ENCODE measurements around the gene ZNF254. TPM values are rescaled to one million over a fixed set of nuclear protein-coding genes. Genes with fewer than 3 reads are reported as not detected.
"Not testable (repeated sequence)": the region's sequence is repeated elsewhere in the genome, so short reads cannot be mapped to it uniquely, and the experiment has no call there.

The ZNF254 gene
- polyA plus RNA-seq (2013): 15.1 and 16.5 TPM in 2 replicates

- Histone ChIP-seq H3K27me3 (ENCODE audit: insufficient read depth, low read length) (no peaks in the 10 kb centered on the region), H4K91ac (ENCODE audit: low read depth, low read length) (peak within 1 kb of the TSS; percentile 92), H4K8ac (ENCODE audit: low read depth, low read length) (peak within 1 kb of the TSS; percentile 92), H3K14ac (ENCODE audit: low read length) (peak within 1 kb of the TSS; percentile 93), H3K4ac (ENCODE audit: low read depth, low read length) (peak within 1 kb of the TSS; percentile 53), H3K79me2 (ENCODE audit: control insufficient read depth, insufficient read depth, low read length, poor library complexity) (peaks cover 4% of the 10 kb centered on the region), H3K36me3 (ENCODE audit: control insufficient read depth in 1 of 2, insufficient read depth in 2 of 2, low read length in 2 of 2) (peaks cover 3 to 5% of the 10 kb centered on the region in 2 experiments), H3K9ac (ENCODE audit: low read length) (peak within 1 kb of the TSS; percentile 100), H3K4me2 (ENCODE audit: low read length) (peak within 1 kb of the TSS; percentile 68), H3K4me1 (ENCODE audit: control insufficient read depth in 1 of 2, insufficient read depth in 2 of 2, low read length in 2 of 2) (no peaks in the 10 kb centered on the region), H2BK12ac (ENCODE audit: low read length) (no peak within 1 kb of the TSS), H3K4me3 (ENCODE audit: low read depth, low read length) (peak within 1 kb of the TSS; percentile 94), H3K79me1 (ENCODE audit: low read length) (peaks cover 5% of the 10 kb centered on the region), H2AK5ac (ENCODE audit: low read length) (peak within 1 kb of the TSS; percentile 9), H2AFZ (ENCODE audit: insufficient read depth, low read length, poor library complexity) (no peak within 1 kb of the TSS), H3K27ac (ENCODE audit: low read depth, low read length) (peak within 1 kb of the TSS; percentile 84), H3K23ac (ENCODE audit: low read length) (no peak within 1 kb of the TSS), H3K9me3 (ENCODE audit: insufficient read depth, low read depth, low read length) (no peaks in the 10 kb centered on the region), H2BK120ac (ENCODE audit: insufficient read depth, low read length, poor library complexity) (peak within 1 kb of the TSS; percentile 10), H2BK5ac (ENCODE audit: low read depth, low read length, poor library complexity) (peak within 1 kb of the TSS; percentile 92), H4K12ac (ENCODE audit: low read depth, low read length) (peak within 1 kb of the TSS; percentile 34), H3K18ac (ENCODE audit: low read length) (peak within 1 kb of the TSS; percentile 87)
- WGBS (ENCODE audit: extremely low coverage, insufficient coverage, insufficient read length): no CpG with 5 or more reads among the region's 23 CpGs
- DNase-seq: peak; percentile 93 to 96
Measured at GRCh38 chr19:24086974-24087595, at the start of gene ZNF254. ZNF254 (plus strand) TSS chr19:24087187; CDS start chr19:24087308, 121 bp downstream.

GRCh38 chr19:24040621-24041020 lies 46.4 kb upstream of the ZNF254 start:
- Histone ChIP-seq H3K4ac (ENCODE audit: low read depth, low read length) (no peak overlapping the region), H3K27ac (ENCODE audit: low read depth, low read length) (no peak overlapping the region), H2BK12ac (ENCODE audit: low read length) (no peak overlapping the region), H2BK120ac (ENCODE audit: insufficient read depth, low read length, poor library complexity) (no peak overlapping the region), H3K4me2 (ENCODE audit: low read length) (no peak overlapping the region), H3K79me1 (ENCODE audit: low read length) (no peaks in the 10 kb centered on the region), H3K36me3 (ENCODE audit: control insufficient read depth in 1 of 2, insufficient read depth in 2 of 2, low read length in 2 of 2) (peaks cover 8 to 15% of the 10 kb centered on the region in 2 experiments), H4K12ac (ENCODE audit: low read depth, low read length) (no peak overlapping the region), H3K4me1 (ENCODE audit: control insufficient read depth in 1 of 2, insufficient read depth in 2 of 2, low read length in 2 of 2) (no peaks in the 10 kb centered on the region), H2AFZ (ENCODE audit: insufficient read depth, low read length, poor library complexity) (no peak overlapping the region), H3K27me3 (ENCODE audit: insufficient read depth, low read length) (no peaks in the 10 kb centered on the region), H2AK5ac (ENCODE audit: low read length) (no peak overlapping the region), H3K14ac (ENCODE audit: low read length) (no peak overlapping the region), H3K4me3 (ENCODE audit: low read depth, low read length) (no peak overlapping the region), H3K18ac (ENCODE audit: low read length) (no peak overlapping the region), H4K91ac (ENCODE audit: low read depth, low read length) (no peak overlapping the region), H4K8ac (ENCODE audit: low read depth, low read length) (no peak overlapping the region), H3K9me3 (ENCODE audit: insufficient read depth, low read depth, low read length) (no peaks in the 10 kb centered on the region), H3K9ac (ENCODE audit: low read length) (no peak overlapping the region), H2BK5ac (ENCODE audit: low read depth, low read length, poor library complexity) (no peak overlapping the region), H3K79me2 (ENCODE audit: control insufficient read depth, insufficient read depth, low read length, poor library complexity) (peaks cover 5% of the 10 kb centered on the region), H3K23ac (ENCODE audit: low read length) (no peak overlapping the region)
- no CpG with 5 or more reads among the region's 3 CpGs for WGBS (ENCODE audit: extremely low coverage, insufficient coverage, insufficient read length)
- DNase-seq: no peak

- not testable (repeated sequence) for H3K4me2 ChIP-seq (ENCODE audit: low read length); H3K9ac ChIP-seq (ENCODE audit: low read length); H3K4me1 ChIP-seq (ENCODE audit: control insufficient read depth in 1 of 2, insufficient read depth in 2 of 2, low read length in 2 of 2); DNase-seq; H3K79me1 ChIP-seq (ENCODE audit: low read length); H2BK12ac ChIP-seq (ENCODE audit: low read length); H2AK5ac ChIP-seq (ENCODE audit: low read length); H4K12ac ChIP-seq (ENCODE audit: low read depth, low read length); H3K27ac ChIP-seq (ENCODE audit: low read depth, low read length); H3K4ac ChIP-seq (ENCODE audit: low read depth, low read length); H3K4me3 ChIP-seq (ENCODE audit: low read depth, low read length); H4K91ac ChIP-seq (ENCODE audit: low read depth, low read length); H3K14ac ChIP-seq (ENCODE audit: low read length); H3K27me3 ChIP-seq (ENCODE audit: insufficient read depth, low read length); H2BK120ac ChIP-seq (ENCODE audit: insufficient read depth, low read length, poor library complexity); H3K18ac ChIP-seq (ENCODE audit: low read length); H3K9me3 ChIP-seq (ENCODE audit: insufficient read depth, low read depth, low read length); H2AFZ ChIP-seq (ENCODE audit: insufficient read depth, low read length, poor library complexity); H3K79me2 ChIP-seq (ENCODE audit: control insufficient read depth, insufficient read depth, low read length, poor library complexity); H4K8ac ChIP-seq (ENCODE audit: low read depth, low read length); H3K23ac ChIP-seq (ENCODE audit: low read length); H2BK5ac ChIP-seq (ENCODE audit: low read depth, low read length, poor library complexity)
- peaks cover 8 to 14% of the 10 kb centered on the region in 2 experiments for H3K36me3 ChIP-seq (ENCODE audit: control insufficient read depth in 1 of 2, insufficient read depth in 2 of 2, low read length in 2 of 2)
- WGBS (ENCODE audit: extremely low coverage, insufficient coverage, insufficient read length): no CpG with 5 or more reads among the region's 32 CpGs
Measured at GRCh38 chr19:24041326-24041725, 45.7 kb upstream of the ZNF254 start.

- Histone ChIP-seq H4K91ac (ENCODE audit: low read depth, low read length) (no peak overlapping the region), H3K18ac (ENCODE audit: low read length) (no peak overlapping the region), H3K9ac (ENCODE audit: low read length) (no peak overlapping the region), H3K4me3 (ENCODE audit: low read depth, low read length) (no peak overlapping the region), H3K4me2 (ENCODE audit: low read length) (no peak overlapping the region), H3K27me3 (ENCODE audit: insufficient read depth, low read length) (no peaks in the 10 kb centered on the region), H2AFZ (ENCODE audit: insufficient read depth, low read length, poor library complexity) (no peak overlapping the region), H3K14ac (ENCODE audit: low read length) (no peak overlapping the region), H4K12ac (ENCODE audit: low read depth, low read length) (no peak overlapping the region), H2BK12ac (ENCODE audit: low read length) (no peak overlapping the region), H3K4me1 (ENCODE audit: control insufficient read depth in 1 of 2, insufficient read depth in 2 of 2, low read length in 2 of 2) (no peaks in the 10 kb centered on the region), H3K23ac (ENCODE audit: low read length) (no peak overlapping the region), H4K8ac (ENCODE audit: low read depth, low read length) (no peak overlapping the region), H3K27ac (ENCODE audit: low read depth, low read length) (no peak overlapping the region), H2BK120ac (ENCODE audit: insufficient read depth, low read length, poor library complexity) (no peak overlapping the region), H3K4ac (ENCODE audit: low read depth, low read length) (no peak overlapping the region), H3K79me1 (ENCODE audit: low read length) (no peaks in the 10 kb centered on the region), H2BK5ac (ENCODE audit: low read depth, low read length, poor library complexity) (no peak overlapping the region), H3K36me3 (ENCODE audit: control insufficient read depth in 1 of 2, insufficient read depth in 2 of 2, low read length in 2 of 2) (peaks cover 45% of the 10 kb centered on the region in 2 experiments), H3K9me3 (ENCODE audit: insufficient read depth, low read depth, low read length) (no peaks in the 10 kb centered on the region), H2AK5ac (ENCODE audit: low read length) (no peak overlapping the region), H3K79me2 (ENCODE audit: control insufficient read depth, insufficient read depth, low read length, poor library complexity) (no peaks in the 10 kb centered on the region)
- DNase-seq: no peak
- WGBS (ENCODE audit: extremely low coverage, insufficient coverage, insufficient read length): no CpG with 5 or more reads among the region's 1 CpG
Measured at GRCh38 chr19:24046550-24046949, 40.4 kb upstream of the ZNF254 start.
